ENCODE data around the gene ANTXR2.
"Not testable (repeated sequence)": the region's sequence is repeated elsewhere in the genome, so short reads cannot be mapped to it uniquely, and the experiment has no call there.

Gene ANTXR2

DNA sequence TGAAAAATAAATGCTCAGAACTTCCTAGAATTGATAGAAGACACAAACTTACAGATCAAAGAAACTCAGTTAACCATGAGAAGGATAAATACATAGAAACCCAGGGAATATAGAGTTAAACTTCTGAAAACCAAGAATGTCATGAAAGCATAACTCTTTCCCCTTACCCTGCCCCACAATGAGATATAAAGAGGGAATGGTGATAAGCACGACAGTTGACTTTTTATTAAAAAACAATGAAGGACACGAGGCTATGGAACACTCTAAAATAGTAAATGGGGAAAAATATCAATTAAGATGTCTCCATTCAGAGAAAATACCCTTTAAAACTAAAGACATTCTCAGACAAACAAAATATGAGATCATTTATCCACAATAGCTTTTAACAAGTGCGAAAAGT lies 154.7 kb downstream of the ANTXR2 start:
- no peak for DNase-seq (ENCODE audit: low spot score)

GRCh38 chr4:79917246-79917645 lies 155.8 kb downstream of the ANTXR2 start:
- DNase-seq (ENCODE audit: low spot score): no peak

DNA sequence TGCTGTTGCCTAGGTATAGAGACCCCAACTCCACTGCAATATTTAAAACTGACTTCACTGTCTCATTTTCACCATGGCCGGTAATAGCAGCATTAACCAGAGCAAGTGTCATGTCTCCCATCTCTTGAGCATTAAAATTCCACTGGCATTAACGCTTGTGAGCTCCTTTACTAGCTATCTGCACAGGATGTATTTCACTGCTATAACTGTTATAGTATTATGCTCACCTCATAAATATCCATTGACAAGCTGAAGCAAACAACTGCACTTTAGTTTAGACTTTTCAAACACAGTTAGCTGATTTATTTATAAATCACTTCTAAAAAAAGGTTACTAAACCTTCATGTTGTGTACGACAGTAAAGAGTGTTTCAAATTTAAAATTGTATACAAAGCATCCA lies 157.8 kb downstream of the ANTXR2 start:
- DNase-seq (ENCODE audit: low spot score): no peak

DNA sequence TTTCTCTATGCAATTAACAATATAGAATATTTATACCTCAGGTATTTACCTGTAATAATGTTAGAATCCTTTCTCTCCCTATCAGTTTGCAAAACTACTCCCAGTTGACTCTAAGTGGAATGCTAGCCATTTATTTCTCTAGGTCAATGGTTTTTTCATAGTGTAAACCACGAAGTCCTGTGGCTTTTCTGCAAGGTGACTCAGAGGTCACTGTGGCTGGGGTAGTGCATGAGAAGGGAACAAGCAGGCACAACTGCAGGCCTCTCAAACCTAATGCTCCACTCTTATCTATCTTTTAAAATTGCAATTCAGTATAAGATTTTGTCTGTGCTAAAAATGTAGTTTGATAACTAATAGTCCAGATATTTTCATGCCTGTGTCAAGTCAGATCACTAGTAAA lies 159.4 kb downstream of the ANTXR2 start:
- no peak for DNase-seq (ENCODE audit: low spot score)

GRCh38 chr4:79907001-79907400 lies 166.0 kb downstream of the ANTXR2 start:
- no peak for DNase-seq (ENCODE audit: low spot score)

DNA sequence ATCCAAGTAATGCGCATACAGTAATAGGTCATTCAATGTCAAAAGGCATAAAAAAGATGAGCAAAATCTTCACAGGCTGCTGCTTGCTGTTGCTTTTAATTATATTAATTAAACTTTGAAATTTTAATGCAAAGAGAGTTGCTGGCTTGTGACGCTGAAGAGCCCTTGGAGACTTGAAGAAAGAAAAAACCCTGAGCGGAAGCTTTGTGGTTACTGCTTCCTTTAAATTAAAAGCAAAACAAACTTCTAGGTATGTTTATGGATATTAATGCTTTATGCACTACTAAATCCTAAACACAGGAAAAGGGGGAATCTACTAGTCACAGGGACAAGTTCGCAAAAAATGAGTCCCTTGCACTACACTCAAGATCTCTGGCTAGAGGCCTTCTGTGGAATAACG lies 166.7 kb downstream of the ANTXR2 start:
- DNase-seq (ENCODE audit: low spot score): no peak

DNA sequence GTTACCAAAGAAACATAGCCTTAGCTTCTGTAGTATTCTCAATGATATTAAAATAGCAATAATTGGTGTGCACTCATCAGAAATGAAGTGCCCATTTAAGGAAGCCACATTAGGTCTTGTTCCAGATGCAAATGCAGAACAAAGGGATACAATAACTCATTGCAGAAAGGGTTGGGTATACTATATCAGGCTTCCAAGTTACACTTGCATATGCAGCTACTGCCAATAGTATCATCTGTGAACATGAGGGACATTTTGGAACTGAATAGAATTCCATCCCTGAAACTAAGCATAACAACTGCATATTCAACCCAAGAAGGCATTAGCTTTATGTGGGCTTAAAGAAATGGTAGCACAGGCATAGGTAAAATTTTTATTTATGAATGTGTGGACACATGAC lies 167.8 kb downstream of the ANTXR2 start:
- DNase-seq (ENCODE audit: low spot score): no peak

DNA sequence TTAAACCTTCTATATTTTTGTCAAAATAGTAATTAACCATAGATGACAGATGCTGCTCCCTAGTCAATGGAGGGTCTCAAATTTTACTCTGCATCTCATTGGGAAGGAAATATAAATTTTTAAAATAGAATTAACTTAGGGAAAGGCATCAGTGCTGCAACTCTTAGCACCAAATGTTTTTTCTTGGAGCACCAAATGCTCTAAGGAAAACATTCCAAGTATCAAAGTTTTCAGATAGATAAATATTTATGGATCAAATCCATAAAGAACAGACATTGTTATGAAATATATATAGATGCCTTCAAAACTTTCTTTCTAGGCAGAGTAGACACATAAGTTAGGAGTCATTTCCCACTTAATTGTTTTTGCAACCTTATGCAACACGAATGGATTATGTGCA lies 168.7 kb downstream of the ANTXR2 start:
- no peak for DNase-seq (ENCODE audit: low spot score)

- no peak for DNase-seq (ENCODE audit: low spot score)
These were observed 172.8 kb downstream of the ANTXR2 start for GRCh38 chr4:79900182-79900581.

DNA sequence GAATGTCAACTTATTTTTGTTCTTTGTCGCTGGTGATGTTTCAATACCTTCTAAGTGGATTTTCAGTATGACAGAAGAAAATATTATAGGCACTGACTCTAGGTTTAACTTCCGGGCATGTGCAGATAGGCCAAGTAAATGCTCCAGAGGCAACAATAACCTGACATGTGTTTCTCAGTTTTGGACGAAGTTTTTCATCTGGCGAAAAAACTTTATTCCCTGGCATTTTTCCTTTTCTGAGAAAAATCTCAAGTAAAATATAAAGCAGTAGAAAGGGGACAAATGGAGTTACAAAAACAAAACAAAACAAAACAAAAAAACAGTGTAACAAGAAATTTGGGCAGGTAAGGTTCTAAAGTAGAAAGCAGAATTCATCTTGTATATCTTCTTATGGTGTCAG lies 173.5 kb downstream of the ANTXR2 start:
- no peak for DNase-seq (ENCODE audit: low spot score)

- no peak for DNase-seq (ENCODE audit: low spot score)
These were observed 175.0 kb downstream of the ANTXR2 start for GRCh38 chr4:79898055-79898454.

DNA sequence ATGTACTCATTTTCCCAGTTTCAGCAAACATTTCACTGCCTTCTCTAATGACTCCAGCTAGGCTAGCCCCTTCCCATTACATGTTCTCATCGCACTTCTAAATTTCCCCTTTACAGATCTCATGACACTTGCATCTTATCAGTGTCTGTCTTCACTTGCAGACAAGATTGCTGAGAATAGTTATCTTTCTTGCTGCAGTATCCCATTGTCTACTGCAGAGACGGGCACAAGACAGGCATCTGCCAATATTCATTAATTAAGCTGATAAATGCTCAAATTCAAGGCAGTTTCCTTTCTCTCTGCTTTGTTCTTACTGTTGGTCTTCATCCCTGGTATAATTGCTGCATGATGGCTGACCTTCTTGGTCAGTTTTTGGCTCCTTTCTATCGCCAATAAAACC lies 175.9 kb downstream of the ANTXR2 start:
- no peak for DNase-seq (ENCODE audit: low spot score)

DNA sequence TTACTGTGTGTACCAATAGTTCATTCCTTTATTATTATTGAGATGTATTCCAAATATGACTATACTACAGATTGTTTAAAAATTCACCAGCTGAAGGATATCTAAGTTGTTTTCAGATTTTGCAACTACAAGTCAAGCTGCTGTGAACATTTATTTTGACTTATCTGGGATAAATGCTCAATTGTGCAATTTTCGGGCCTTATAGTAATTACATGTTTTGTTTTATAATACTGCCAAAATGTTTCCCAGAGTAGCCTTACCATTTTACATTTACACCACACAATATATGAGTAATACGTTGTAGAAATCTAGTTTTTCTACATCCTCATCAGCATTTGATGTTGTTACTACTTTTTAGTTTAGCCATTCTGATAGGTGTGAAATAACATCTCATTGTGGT lies 179.6 kb downstream of the ANTXR2 start:
- no peak for DNase-seq (ENCODE audit: low spot score)

- DNase-seq (ENCODE audit: low spot score): not testable (repeated sequence)
These were observed 184.0 kb downstream of the ANTXR2 start for GRCh38 chr4:79889026-79889425.

GRCh38 chr4:79886557-79886956 lies 186.5 kb downstream of the ANTXR2 start:
- DNase-seq (ENCODE audit: low spot score): no peak

DNA sequence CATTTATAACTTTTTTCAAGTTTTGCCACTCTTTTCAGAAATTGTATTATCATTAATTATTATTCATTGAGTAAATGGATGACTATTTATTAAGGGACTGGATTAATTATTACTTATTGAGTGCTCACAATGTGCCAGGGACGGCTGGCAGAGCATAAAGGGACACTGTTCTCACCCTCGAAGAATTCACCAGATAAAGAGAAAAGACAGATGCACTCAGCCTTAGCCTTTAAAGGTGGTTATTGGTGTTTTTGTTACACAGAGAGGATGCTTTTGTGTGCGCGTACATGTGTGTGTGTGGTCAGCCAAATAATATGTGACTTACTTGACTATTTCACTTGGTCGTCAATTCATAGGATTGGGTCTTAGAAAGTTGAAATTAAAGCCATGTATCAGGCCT lies 187.0 kb downstream of the ANTXR2 start:
- no peak for DNase-seq (ENCODE audit: low spot score)

DNA sequence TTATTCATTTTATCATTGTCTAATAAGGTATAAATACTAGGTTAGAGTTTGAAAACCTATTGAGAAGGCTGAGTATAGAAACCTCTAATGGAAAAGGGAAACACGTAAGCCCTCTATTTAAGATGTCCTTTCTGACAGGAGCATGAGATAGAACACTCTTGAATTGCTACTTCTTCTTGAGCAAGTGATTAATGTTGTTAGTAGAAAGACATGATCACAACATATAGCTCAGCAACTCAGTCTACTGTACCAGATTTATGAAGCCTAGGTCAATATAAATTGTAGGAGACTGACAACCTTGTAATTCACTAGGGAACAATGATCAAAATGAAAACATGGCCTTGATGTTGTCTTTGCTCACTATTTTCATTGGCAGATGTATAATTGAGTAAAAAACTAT lies 189.7 kb downstream of the ANTXR2 start:
- no peak for DNase-seq (ENCODE audit: low spot score)

GRCh38 chr4:79882806-79883205 lies 190.2 kb downstream of the ANTXR2 start:
- no peak for DNase-seq (ENCODE audit: low spot score)

- DNase-seq (ENCODE audit: low spot score): no peak
These were observed 191.6 kb downstream of the ANTXR2 start for GRCh38 chr4:79881407-79881806.

DNA sequence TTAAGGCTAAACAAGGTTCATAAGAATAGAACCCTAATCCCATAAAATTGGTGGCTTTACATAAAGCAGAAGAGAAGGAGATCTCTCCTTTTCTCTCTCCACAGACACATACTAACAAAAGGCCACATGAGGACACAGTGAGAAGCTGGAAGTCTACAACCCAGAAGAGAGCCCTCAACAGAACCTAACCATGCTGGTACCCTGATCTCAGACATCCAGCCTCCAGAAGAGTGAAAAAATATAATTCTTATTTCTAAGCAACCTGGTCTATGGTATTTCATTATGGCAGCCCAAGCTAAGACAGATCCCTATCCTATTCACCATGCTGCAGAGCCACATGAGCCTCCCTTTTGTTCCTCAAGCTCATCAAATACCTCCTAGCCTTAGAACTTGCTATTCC lies 195.5 kb downstream of the ANTXR2 start:
- DNase-seq (ENCODE audit: low spot score): no peak

- no peak for DNase-seq (ENCODE audit: low spot score)
These were observed 197.6 kb downstream of the ANTXR2 start for GRCh38 chr4:79875344-79875899.

GRCh38 chr4:79874197-79874596 lies 198.8 kb downstream of the ANTXR2 start:
- no peak for DNase-seq (ENCODE audit: low spot score)

GRCh38 chr4:79872738-79873137 lies 200.3 kb downstream of the ANTXR2 start:
- DNase-seq (ENCODE audit: low spot score): no peak

DNA sequence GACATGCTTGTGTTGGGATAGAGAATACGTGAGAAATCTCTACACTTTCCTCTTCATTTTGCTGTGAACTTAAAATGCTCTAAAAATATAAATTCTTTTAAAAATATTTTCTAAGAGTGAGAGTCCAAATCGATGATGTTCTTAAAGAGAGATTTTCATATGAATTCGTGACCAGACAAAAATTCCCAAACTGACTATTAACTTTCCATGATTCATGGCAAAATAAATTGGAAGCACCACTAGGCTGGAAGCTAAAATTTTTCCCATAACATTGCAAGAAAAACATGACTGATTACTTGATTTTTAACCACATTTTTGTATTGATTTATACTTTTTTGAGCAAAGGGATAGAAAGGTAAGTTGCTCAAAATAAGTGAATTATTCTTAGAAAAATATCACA lies 201.1 kb downstream of the ANTXR2 start:
- no peak for DNase-seq (ENCODE audit: low spot score)

Measured in hematopoietic multipotent progenitor cell treated with erythropoietin and hydrocortisone succinate and interleukin-3 and kit ligand, for 15 days (in vitro differentiated cells).